ENCODE measurements around the gene PHF3.
"Not testable (repeated sequence)": the region's sequence is repeated elsewhere in the genome, so short reads cannot be mapped to it uniquely, and the experiment has no call there.

Gene PHF3

DNA sequence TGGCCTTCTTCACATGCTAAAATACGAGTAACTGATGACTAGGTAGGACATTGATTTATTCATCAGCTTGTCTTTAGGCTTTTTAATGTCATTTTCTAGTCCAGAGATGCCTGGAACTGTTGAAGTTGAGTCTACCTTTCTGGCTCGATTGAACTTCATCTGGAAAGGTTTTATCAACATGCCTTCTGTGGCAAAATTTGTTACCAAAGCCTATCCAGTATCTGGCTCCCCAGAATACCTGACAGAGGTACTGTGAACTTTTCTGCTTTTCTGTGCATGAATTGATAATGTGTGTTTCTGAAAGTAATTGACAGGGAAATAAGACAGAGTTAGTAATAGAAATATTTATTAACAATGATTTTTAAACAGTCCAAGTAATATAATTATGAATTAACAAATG is 71.0 kb downstream of the PHF3 start:
- DNase-seq (ENCODE audit: low read depth in 2 of 2), result no peak

DNA sequence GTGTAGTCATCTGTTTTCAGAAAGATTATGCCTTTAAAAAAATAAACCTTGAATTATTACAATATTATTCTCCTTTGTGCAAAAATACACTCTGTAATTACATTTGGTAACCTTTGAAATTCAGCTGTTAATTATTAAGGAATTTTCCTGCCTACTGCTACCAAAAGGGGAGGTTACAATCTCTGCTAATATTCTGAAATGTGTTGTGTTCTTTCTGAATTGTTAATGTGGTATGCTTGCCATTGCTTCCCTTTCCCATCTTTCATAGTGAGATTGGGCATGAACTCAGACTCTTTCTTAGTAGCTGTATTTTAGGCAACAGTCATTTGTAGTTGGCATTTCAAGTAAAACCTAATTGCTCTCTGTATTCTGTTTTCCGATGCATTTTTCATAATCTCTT is 73.0 kb downstream of the PHF3 start:
- DNase-seq (ENCODE audit: low read depth in 2 of 2), result no peak

DNA sequence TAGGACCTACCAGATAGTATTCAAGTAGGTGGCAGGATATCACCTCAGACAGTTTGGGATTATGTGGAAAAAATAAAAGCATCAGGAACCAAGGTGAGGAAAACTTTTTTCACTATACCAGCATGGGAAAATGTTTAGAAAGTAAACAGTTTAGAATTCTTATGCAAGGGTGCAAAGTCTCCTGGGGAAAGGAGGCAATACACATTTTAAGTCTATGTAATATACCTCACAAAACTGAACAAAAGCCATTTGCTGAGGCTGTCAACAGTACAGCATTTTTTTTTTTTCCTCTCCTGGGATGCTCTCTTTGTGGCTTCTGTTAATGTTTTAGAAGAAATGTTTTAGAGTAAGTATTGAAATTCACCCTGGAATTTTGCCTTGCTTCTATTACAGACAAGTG is 73.5 kb downstream of the PHF3 start:
- DNase-seq (ENCODE audit: low read depth in 2 of 2), result no peak

DNA sequence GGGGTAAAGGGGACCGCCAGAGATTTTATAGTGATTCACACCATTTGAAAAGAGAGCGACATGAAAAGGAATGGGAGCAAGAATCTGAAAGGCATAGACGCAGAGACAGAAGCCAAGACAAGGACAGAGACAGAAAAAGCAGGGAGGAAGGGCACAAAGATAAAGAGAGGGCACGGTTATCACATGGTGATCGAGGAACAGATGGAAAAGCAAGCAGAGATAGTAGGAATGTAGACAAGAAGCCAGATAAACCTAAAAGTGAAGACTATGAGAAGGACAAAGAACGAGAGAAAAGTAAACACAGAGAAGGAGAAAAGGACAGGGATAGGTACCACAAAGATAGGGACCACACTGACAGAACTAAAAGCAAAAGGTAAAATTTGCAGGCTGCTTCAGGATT is 77.7 kb downstream of the PHF3 start:
- DNase-seq (ENCODE audit: low read depth in 2 of 2), result no peak

DNA sequence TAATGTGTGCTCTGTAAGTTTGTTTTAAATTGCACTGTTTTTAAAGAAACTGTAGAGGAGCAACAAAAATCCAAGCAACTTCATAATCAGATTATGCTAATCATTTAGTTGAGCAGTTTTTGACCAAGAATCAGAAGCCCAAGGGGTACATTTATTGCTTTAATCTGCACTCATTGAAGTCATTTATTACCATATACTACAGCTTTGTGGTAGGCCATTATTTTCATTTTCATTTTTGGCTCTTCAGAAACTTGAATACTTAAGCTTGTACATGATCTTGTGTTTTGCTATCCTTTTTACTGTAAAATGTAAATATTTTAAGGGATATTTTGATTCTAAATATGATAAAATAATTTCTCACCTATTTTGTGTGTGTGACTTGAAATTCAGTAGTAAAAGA is 78.5 kb downstream of the PHF3 start:
- DNase-seq (ENCODE audit: low read depth in 2 of 2), result no peak

DNA sequence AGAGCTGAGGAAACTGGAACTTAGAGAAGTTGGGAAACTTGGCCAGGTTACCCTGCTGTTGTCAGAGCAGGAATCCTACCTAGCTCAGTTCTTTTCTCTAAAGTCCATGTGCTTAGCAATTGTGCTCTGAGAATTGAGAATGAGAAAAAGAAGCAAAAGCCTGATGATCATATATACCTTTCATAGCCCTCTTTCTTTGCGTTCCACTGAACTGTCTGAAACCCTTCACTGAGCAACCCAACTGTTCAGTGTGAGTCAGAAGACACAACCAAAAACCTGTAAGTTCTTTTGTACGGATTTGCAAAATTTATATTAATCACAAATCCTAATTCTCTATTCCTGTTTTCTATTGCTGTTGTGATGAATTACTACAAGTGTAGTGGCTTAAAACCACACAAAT is 80.6 kb downstream of the PHF3 start:
- no peak for DNase-seq (ENCODE audit: low read depth in 2 of 2)

DNA sequence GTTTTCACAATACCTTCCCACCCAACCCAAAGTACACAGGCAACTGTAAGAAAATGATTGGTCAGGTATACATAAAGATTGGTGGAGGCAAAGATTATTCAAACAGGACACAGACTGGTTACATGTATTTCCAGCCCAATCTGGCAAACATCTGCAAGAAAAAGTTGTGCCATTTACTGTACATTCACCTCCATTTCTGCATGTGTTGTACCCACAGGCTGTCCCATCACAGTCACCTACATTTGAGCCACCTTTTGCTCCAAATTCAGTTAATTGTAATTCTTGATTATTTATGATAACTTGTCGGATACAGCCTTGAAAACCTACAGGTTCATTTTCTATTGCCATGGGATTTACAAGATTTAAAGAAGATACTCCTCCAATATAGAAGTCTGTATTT is 85.6 kb downstream of the PHF3 start:
- no peak for DNase-seq (ENCODE audit: low read depth in 2 of 2)

DNA sequence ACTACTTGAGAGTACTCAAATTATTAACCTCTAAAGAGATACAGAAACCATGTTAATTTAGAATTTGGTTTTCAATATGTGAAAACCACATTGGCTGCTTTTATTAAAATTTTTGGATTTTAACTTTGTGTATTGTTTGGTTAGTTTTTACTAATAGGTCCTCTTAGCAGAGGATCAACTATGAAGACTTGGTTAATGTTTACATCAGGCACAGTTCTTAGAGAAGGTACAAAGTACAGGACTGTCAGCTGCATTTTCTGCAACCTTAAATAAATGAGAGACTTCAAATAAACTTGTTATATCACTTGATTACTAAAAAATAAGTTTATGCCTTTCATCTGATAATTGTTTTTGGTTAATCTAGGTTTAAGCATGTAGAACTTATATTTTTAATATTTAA is 89.1 kb downstream of the PHF3 start:
- no peak for DNase-seq (ENCODE audit: low read depth in 2 of 2)

DNA sequence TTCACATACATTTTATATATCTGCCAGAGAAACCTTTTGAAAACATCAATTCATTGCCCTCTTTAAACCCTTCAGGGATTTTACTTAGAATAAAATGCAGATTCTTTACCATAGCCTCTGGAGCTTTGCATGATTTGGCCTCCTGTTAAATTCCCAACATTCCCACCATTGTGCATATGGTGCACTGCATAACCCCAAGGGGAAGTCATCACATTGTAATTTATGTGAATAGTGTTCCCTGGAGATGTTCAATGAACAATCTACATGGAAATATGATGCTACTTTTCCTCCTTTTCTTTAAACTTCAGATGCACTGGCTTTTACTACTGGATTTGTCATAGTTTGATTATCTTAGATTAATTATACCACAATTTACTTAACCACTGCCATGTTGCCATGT is 94.7 kb downstream of the PHF3 start:
- no peak for DNase-seq (ENCODE audit: low read depth in 2 of 2)

DNA sequence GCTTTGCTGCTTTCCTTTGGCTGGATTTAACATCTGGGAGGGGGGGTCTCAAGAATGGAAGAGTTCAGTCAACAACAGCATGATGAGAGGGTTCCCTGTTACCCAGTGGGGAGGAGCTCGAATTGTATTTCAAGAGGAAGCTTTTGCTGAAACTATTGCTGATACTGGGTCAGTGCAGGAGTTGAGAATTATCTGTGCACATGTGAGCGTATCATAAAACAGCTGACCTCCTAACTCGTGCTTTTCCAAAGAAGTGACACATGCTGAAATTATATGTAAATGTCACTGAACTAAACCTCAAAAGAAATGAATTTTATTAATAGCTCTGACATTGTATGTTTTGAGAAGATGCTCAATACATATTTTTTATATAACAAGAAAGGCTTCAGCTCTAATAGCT is 96.3 kb downstream of the PHF3 start:
- no peak for DNase-seq (ENCODE audit: low read depth in 2 of 2)

DNA sequence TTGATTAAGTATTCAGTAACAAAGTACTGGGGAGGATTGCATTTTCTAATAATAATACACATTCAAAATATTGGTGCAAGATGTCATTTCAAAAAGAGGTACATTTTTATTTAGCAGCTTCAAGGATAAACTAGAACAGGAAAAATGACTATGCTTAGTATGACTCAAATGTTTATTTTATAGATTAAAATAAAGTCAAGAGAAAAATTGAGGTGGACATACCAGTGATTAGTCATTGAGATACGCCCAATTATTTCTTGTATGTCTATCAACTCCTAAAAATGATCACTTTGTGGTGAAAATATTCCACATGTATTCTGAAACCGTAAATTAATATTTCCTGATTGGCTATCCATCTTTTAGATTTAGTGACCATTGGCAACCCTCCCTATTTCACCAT is 96.7 kb downstream of the PHF3 start:
- no peak for DNase-seq (ENCODE audit: low read depth in 2 of 2)

DNA sequence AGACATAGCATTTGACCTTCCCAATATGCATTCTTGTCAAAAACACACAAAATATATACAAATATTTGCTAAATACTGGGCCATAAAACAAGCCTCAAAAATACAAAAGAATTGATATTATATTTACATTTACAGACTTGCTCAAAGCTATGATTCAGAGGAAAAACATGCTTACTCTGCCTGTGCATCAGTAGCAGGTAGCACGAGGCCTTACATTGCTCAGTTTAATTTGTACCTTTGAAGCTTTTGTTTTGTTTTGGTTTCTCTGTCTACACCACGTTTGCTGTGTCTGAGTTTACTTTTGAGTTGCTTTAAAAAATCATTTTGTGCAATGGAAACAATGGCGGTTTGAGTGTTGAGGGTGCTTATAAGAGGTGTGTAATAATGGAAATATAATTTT is 99.3 kb downstream of the PHF3 start:
- no peak for DNase-seq (ENCODE audit: low read depth in 2 of 2)

DNA sequence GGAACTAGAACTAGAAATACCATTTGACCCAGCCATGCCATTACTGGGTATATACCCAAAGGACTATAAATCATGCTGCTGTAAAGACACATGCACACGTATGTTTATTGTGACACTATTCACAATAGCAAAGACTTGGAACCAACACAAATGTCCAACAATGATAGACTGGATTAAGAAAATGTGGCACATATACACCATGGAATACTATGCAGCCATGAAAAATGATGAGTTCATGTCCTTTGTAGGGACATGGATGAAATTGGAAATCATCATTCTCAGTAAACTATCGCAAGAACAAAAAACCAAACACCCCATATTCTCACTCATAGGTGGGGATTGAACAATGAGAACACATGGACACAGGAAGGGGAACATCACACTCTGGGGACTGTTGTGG is 102.6 kb downstream of the PHF3 start:
- not testable (repeated sequence) for DNase-seq (ENCODE audit: low read depth in 2 of 2)

DNA sequence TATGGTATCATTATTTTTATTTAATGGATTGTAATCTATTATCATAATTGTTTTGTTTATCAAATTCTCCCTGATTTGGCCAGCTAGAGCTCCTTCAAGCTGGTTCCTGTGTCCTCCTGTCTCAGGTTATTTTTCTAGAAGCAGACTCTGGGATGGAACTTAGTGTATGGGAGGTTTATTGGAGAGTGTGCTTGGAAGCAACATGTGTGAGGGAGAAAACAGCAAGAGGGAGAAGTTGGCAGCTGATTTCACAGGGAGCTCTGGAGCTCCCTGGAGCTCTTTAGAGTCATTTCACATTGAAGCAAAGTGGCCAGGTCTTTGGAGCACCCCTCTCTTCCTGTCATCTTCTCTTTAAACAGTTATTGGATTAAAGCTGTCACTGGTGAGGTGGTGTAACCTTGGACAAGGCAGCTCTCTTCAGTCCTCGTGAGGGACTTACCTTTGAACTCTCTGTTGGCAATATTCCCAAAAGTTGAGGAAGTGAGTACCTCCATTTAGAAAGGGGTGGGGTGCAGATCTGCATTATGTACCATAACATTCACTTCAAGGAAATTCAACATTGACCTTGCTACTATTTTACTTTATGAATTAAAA is 103.6 kb downstream of the PHF3 start:
- no peak for DNase-seq (ENCODE audit: low read depth in 2 of 2)

DNA sequence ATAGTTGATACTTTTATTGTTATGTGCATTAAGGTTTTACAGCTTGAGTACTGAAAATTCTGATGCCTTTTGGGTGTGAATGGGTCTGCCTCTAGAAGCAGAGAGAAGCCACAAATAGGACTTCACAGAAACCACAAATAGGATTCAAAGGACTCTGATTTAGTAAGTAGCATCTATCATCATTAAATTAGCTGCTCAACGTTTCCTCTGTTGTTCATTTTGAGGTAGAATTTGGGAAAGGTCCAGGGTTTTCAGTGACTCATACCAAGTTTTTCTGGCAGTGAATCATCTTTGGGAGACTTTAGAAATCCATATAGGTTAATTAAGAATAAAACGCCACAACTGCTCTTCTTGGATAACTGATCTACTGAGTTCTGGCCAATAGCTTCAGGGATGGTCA is 105.1 kb downstream of the PHF3 start:
- no peak for DNase-seq (ENCODE audit: low read depth in 2 of 2)

DNA sequence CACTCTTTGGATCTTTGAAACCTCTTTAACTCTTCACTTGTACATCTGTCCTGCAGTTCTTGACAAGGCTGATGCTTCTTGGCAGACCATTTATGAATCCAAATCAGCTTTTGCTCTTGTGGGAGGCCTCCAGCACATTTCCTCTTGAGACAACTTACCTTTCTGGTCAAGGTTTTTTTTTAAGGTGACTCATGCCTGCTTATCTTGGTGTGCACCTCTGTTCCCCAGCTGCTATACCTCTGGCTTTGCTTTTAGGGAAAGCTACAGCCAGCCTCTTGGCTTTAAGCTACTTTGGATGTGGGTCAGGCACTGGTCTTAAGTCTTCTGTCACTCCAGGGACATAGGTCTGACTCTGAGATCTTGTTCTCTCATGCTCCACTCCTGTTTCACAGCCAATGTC is 106.5 kb downstream of the PHF3 start:
- no peak for DNase-seq (ENCODE audit: low read depth in 2 of 2)

DNA sequence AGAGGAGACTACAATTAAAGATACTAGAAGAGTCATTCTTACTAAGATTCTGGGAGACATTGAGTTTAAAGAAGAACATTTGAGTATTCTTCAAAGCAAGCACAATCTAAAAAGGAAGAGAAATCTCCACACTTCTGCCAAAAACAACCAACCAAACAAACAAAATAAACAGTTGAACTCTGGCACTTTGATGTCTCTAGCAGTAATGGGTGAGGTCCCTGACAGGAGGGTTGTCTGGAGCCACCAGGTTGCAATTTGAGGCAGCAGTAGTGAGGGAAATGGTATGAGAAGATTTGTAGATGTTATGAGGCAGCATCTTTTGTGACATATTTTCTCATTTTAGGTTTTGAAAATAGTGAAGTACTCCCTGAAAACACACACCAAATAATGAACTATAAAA is 108.1 kb downstream of the PHF3 start:
- DNase-seq (ENCODE audit: low read depth in 2 of 2), result no peak

DNA sequence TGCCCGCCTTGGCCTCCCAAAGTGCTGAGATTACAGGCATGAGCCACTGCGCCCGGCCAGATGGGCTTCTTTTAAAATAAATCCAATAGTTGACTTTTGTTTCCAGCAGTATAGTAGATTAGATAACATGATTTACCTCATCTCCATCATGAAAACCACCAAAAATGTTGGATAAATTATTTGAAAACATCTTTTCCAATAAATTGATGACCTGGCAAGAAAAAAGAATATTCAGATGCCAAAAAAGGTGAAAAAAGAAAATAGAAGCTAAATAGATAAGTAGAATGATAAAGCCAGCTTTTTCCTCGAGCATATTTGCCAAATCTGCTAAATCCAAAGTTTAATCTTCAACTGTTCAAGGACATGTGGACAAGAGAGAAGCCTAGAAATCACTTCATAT is 109.2 kb downstream of the PHF3 start:
- DNase-seq (ENCODE audit: low read depth in 2 of 2), result no peak

DNA sequence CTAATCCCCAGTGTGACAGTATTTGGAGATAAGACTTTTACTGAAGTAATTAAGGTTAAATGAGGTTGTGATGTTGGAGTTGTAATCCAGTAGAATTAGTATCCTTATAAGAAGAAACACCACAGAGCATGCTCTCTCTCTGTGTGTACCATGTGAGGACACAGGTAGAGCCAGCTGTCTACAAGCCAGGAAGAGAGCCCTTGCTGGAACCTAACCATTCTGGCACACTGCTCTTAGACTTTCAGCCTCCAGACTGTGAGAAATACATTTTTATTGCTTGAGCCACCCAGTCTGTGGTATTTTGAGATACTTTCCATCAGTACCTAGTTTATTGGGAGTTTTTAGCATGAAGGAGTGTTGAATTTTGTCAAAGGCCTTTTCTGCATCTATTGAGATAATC is 110.2 kb downstream of the PHF3 start:
- no peak for DNase-seq (ENCODE audit: low read depth in 2 of 2)

DNA sequence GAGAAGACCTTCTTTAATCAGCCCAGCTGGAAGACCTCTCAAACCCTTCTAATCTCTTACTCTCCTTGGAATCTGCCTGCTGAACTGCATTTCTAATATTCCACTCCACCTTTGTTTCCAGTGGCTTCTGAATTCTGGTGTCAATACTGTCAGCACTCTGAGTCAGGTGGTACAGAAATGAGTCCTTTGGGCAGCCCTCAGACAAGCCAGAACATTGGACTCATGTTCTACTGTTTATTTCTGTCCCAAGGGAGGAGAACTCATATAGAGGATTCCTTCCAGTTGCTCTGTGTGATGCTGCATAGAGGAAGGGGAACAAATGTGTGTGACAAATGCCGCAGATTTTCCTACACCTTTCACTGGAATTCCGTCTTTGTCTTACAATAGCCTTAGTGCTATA is 114.8 kb downstream of the PHF3 start:
- no peak for DNase-seq (ENCODE audit: low read depth in 2 of 2)

DNA sequence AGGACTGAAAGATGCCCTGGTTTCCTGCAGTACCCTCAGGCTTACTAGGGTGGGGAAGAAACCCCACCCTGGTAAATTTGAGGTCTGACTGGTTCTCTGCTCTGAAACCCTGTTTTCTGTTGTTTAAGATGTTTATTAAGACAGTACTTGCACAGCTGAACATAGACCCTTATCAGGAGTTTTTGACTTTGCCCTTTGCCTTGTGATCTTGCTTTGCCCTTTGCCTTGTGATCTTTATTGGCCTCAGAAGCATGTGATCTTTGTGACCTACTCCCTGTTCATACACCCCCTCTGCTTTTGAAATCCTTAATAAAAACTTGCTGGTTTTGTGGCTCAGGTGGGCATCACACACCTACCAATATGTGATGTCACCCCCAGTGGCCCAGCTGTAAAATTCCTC is 121.7 kb downstream of the PHF3 start:
- not testable (repeated sequence) for DNase-seq (ENCODE audit: low read depth in 2 of 2)

DNA sequence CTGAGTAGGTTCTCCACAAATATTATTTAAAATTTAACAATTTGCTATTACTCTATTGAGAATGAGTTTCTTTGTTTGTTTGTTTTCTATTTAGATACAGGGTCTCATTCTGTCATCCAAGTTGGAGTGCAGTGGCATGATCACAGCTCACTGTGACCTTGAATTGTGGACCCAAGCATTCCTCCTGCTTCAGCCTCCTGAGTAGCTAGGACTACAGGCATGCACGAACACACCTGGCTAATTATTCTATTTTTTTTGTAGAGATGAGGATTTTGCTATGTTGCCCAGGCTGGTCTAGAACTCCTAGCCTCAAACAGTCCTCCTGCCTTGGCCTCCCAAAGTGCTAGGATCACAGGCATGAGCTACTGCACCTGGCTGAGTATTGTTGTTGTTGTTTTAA is 122.2 kb downstream of the PHF3 start:
- DNase-seq (ENCODE audit: low read depth in 2 of 2), result no peak

DNA sequence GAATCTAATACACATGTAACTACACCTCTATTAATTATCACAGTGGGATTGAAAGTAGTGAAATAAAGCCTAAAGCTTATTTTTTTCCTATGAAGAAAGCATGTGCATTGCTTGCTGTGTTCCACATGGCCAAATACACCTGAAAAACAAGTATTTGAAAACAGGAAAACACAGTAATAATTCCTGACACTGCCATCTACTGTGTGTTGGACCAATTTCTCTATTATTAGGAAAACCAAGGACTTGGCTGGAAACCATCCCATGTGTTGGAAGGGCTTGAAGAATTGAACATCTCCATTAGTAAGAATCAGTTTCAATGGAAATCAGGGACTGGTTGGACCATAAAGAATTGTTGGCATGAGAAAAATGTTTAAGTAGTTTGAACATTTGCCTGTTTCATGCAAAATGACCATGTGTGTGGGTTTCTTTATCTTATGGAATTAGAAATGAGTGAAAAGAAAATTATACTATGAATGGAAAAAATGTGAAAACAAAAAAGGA is 124.1 kb downstream of the PHF3 start:
- no peak for DNase-seq (ENCODE audit: low read depth in 2 of 2)

DNA sequence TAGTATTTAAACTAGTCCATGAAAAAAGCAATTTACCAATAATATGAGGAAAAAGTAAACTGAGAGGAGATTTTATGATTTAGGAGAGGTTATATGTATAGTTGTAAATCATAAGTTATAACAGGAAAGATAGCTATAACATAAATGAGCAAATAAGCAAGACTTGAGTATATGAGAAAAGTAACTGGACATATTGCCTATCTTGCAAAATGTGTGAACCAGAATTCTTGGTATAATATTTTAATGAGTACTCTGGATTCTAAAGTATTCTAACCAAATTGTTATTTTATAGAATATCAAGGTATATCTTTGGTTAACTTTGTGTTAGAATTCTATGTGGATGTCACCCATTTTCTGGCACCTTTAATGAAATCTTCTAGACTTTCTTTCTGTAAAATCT is 124.6 kb downstream of the PHF3 start:
- DNase-seq (ENCODE audit: low read depth in 2 of 2), result no peak
